Right hindlimb (tissue), 1 donor: ENCODE data around the gene RNF130.
"Not testable (repeated sequence)": the region's sequence is repeated elsewhere in the genome, so short reads cannot be mapped to it uniquely, and the experiment has no call there.

ENCODE experiments used
- DNase-seq: peaks from one replicate; pipeline ENCODE4 v3.0.0-alpha.2; 2018

The RNF130 gene

DNA sequence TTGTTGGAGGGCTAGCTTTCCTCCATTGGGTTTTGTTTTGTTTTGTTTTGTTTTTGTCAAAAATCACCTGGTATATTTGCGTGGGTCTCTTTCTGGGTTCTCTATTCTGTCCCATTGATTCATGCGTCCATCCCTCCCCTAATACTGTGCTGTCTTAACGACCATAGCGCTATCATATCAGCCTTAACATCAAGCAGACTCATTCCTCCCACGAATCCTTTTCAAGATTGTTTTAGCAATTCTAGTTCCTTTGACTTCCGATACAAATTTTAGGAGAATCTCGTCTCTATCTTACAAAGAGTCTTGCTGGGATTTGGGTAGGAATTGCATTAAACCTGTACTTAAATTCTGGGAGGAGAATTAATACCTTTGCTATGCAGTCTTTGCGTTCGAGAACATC, 31.1 kb upstream of the RNF130 start:
- no peak for DNase-seq

GRCh38 chr5:180101451-180102105, 30.0 kb upstream of the RNF130 start:
- no peak for DNase-seq

DNA sequence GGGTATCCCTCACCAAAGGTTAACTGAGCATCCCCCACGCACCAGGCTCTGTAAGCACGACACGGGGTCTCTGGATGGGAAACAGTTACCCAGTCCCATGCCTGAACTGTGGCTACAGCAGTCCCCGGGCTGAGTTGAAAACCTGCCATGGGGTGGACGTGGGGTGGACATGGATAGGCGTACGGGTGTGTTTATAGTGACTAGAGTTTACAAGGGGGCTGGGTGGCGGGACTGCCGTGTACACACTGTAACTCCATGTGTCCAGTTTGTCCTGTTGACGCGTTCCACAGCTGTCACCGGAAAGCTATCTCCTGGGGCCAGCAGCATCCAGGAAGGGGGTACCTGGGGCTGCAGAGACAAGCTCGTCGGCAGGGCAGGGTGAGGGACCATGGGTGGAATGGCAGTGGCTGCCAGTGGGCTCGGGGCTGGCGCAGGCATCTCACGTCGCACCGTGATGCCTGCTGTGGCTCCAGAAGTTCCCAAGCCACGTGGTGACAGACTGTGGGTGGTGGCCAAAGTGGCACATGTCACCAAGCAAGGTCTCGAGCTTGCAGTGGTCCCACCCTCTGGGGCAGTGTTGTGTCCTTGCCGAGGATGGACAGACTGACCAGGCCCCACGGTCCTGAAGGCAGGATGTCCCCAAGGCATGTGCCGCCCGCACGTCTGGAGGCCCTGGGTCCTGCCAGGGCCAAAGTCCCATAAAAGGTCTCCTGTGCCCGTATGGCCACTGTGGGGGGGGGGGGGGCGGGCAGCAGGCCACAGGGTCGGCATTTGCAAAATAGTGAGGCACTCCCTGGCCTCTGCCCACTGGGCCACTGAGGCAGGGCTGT, 29.3 kb upstream of the RNF130 start:
- DNase-seq, result no peak

GRCh38 chr5:180099733-180100611, 28.4 kb upstream of the RNF130 start:
- no peak for DNase-seq

GRCh38 chr5:180098991-180099732, 27.6 kb upstream of the RNF130 start:
- no peak for DNase-seq

- no peak for DNase-seq
Observed at GRCh38 chr5:180098526-180098925, 27.0 kb upstream of the RNF130 start.

GRCh38 chr5:180097926-180098325, 26.4 kb upstream of the RNF130 start:
- DNase-seq, result no peak

- no peak for DNase-seq
Observed at GRCh38 chr5:180097163-180097894, 25.8 kb upstream of the RNF130 start.

GRCh38 chr5:180096616-180097015, 25.1 kb upstream of the RNF130 start:
- DNase-seq, result no peak

DNA sequence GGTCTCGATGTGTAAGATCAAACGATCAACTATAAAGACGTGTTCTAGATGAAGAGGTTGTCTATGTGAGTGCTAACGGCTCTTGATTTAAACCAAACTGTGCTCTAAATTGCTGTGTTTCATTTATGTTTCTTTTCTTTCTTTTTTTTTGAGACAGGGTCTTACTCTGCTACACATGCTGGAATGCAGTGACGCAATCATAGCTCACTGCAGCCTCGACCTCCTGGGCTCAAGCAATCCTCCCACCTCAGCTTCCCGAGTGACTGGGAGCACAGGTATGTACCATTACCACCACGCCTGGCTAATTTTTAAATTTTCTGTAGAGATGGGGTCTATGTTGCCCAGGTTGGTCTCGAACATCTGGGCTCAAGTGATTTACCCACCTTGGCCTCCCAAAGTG, 24.0 kb upstream of the RNF130 start:
- no peak for DNase-seq

DNA sequence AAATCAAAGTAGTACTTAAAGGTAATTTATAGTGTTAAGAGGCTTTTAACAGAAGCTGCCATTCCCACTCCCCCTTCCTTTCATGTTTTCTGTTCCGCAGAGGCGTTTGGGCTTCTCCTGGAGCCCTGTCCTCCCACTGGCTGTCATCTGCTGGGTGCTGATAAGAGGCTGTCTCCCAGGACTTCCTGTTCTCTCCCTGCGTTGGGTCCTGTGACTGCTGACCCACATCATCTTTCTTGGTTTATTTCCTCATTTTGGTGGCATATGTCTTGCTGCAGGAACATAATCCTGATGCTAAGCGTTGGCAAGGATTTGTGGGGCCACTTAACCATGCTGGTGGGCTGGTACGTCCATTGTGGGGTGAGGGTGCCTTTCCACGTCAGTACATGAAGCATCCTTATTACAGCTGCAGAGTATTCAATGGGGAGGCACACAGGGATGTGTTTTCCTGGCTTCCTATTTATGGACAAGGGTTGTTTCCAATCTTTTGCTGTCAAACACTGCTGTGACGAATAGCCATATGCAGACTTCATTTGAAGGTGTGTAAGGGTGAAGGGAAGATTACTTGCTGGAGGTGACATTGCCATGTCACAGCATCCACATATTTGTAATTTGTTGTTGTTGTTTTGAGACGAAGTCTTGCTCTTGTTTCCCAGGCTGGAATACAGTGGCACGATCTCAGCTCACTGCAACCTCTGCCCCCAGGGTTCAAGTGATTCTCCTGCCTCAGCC, 22.3 kb upstream of the RNF130 start:
- DNase-seq, result no peak

DNA sequence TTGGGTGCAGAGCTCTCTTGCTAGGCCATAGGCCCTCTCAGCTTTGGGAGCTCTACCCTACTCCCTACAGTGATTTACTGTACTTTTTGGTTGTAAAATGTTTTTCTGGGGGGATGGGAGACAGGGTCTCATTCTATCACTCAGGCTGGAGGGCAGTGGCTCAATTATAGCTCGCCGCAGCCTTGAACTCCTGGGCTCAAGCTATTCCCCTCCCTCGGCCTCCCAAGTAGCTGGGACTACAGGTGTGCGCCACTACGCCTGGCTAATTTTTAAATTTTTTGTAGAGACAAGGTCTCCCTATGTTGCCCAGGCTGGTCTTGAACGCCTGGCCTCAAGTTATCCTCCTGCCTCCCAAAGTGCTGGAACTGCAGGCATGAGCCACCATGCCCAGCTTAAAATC, 21.7 kb upstream of the RNF130 start:
- DNase-seq, result no peak

GRCh38 chr5:180090769-180091546, 19.4 kb upstream of the RNF130 start:
- peak; percentile 28 for DNase-seq

GRCh38 chr5:180090098-180090768, 18.7 kb upstream of the RNF130 start:
- peak; percentile 89 for DNase-seq

GRCh38 chr5:180089628-180090027, 18.1 kb upstream of the RNF130 start:
- DNase-seq, result not testable (repeated sequence)

- DNase-seq, result no peak
Observed at GRCh38 chr5:180088561-180088960, 17.0 kb upstream of the RNF130 start.

- DNase-seq, result no peak
Observed at GRCh38 chr5:180086816-180087399, 15.3 kb upstream of the RNF130 start.

DNA sequence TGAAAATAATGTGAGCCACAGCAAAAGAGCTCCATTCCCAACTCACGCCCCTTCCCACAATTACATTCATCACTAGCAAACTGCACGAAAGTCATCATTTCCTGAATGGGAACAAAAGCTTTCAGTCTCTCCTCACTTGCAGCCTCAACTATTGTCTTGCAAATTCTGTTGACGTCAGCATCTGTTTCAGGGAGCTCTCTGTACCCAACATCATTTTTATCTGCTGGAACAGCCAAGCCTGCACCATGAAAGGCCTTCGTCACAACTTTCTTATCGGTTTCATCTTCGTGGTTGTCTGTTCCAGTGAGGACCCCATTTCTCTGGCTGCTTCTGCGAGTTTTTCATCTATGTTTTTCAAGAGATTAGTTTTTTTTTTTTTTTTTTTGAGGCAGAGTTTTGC, 14.3 kb upstream of the RNF130 start:
- DNase-seq, result no peak
